ENCODE results near the gene DDX51. TPM values are rescaled to one million over a fixed set of nuclear protein-coding genes. Genes with fewer than 3 reads are reported as not detected.

DDX51 gene
- total and polyA plus RNA-seq, 2 experiments from 2014 or later = 12.4 to 18.3 TPM

DNA sequence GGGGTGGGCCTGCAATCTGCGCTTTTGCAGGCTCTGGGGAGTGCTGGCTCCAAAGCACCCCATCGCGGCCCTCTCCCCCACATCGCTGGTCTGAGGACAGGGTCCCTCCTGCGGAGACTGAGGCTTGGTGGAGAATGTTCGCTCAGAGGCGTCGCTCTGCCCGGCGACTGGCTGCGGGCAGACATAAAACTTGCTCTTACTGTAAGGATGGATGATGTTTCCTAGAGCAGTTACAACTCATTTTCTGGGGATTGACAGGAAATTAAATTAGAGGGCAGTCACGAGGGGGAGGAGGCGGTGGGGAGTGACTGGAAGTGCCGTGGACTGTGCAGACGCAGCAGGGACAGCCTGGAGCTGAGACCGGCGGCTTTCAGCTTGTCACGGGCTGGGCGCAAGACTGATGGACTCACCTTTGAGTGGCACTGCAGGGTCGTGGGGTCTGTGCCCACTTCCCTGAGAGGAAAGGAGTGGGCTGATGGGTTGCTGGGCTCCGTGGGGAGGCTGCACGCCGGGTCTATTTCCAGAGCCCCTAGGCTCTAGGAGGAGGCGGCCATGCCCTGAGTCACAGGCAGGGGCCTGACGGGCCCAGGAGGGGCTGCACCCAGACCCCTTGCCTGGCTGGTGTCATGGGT lies 32.9 kb upstream of the DDX51 start:
- no peaks in the 10 kb centered on the region; the same call in 1 of the 3 replicates for H3K9me3 Mint-ChIP-seq
- no peak overlapping the region for H3K4me2 ChIP-seq
- H3K79me2 ChIP-seq (replicated peaks; ENCODE audit: insufficient read depth) = no peaks in the 10 kb centered on the region
- H3K27me3 ChIP-seq (ENCODE audit: insufficient read depth) = no peaks in the 10 kb centered on the region
- ATAC-seq (no peak), DNase-seq (ENCODE audit: low spot score) (no peak)
- H3K27me3 Mint-ChIP-seq (ENCODE audit: insufficient read depth, low read depth, poor library complexity) = peaks cover 25% of the 10 kb centered on the region
- no peak overlapping the region for H3K27ac ChIP-seq (ENCODE audit: low read depth)
- no peaks in the 10 kb centered on the region for H3K36me3 ChIP-seq (ENCODE audit: insufficient read depth)
- H4K20me1 ChIP-seq (replicated peaks; ENCODE audit: insufficient read depth) = no peaks in the 10 kb centered on the region; the same call in 1 of the 2 replicates
- no peak overlapping the region for H3K4me3 ChIP-seq
- no peaks in the 10 kb centered on the region for H3K4me1 ChIP-seq (ENCODE audit: insufficient read depth)
- TF ChIP-seq, protein P1, sequence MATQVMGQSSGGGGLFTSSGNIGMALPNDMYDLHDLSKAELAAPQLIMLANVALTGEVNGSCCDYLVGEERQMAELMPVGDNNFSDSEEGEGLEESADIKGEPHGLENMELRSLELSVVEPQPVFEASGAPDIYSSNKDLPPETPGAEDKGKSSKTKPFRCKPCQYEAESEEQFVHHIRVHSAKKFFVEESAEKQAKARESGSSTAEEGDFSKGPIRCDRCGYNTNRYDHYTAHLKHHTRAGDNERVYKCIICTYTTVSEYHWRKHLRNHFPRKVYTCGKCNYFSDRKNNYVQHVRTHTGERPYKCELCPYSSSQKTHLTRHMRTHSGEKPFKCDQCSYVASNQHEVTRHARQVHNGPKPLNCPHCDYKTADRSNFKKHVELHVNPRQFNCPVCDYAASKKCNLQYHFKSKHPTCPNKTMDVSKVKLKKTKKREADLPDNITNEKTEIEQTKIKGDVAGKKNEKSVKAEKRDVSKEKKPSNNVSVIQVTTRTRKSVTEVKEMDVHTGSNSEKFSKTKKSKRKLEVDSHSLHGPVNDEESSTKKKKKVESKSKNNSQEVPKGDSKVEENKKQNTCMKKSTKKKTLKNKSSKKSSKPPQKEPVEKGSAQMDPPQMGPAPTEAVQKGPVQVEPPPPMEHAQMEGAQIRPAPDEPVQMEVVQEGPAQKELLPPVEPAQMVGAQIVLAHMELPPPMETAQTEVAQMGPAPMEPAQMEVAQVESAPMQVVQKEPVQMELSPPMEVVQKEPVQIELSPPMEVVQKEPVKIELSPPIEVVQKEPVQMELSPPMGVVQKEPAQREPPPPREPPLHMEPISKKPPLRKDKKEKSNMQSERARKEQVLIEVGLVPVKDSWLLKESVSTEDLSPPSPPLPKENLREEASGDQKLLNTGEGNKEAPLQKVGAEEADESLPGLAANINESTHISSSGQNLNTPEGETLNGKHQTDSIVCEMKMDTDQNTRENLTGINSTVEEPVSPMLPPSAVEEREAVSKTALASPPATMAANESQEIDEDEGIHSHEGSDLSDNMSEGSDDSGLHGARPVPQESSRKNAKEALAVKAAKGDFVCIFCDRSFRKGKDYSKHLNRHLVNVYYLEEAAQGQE (IDR thresholded peaks at IDR 0.05; ENCODE audit: unreplicated experiment) = no peak
- TF ChIP-seq NANOG (IDR thresholded peaks at IDR 0.05; ENCODE audit: borderline replicate concordance) (no peak), ZNF331 (CRISPR knock-in tag; IDR thresholded peaks at IDR 0.05; ENCODE audit: low read depth) (no peak), ZNF114 (CRISPR knock-in tag; IDR thresholded peaks at IDR 0.05) (no peak), JUNB (IDR thresholded peaks at IDR 0.05; ENCODE audit: unreplicated experiment) (no peak), CREB1 (CRISPR knock-in tag; IDR thresholded peaks at IDR 0.05; ENCODE audit: low read depth) (no peak), POLR2AphosphoS5 (IDR thresholded peaks at IDR 0.05; ENCODE audit: low read depth) (no peak), EZH2 (IDR thresholded peaks at IDR 0.05; ENCODE audit: low read depth, unreplicated experiment) (no peak), STAT1 (IDR thresholded peaks at IDR 0.05; ENCODE audit: unreplicated experiment) (no peak), EZH2phosphoT487 (IDR thresholded peaks at IDR 0.05; ENCODE audit: unreplicated experiment) (no peak)
- TF ChIP-seq, protein P2, sequence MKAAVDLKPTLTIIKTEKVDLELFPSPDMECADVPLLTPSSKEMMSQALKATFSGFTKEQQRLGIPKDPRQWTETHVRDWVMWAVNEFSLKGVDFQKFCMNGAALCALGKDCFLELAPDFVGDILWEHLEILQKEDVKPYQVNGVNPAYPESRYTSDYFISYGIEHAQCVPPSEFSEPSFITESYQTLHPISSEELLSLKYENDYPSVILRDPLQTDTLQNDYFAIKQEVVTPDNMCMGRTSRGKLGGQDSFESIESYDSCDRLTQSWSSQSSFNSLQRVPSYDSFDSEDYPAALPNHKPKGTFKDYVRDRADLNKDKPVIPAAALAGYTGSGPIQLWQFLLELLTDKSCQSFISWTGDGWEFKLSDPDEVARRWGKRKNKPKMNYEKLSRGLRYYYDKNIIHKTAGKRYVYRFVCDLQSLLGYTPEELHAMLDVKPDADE (IDR thresholded peaks at IDR 0.05) = no peak
- TF ChIP-seq, protein P3, sequence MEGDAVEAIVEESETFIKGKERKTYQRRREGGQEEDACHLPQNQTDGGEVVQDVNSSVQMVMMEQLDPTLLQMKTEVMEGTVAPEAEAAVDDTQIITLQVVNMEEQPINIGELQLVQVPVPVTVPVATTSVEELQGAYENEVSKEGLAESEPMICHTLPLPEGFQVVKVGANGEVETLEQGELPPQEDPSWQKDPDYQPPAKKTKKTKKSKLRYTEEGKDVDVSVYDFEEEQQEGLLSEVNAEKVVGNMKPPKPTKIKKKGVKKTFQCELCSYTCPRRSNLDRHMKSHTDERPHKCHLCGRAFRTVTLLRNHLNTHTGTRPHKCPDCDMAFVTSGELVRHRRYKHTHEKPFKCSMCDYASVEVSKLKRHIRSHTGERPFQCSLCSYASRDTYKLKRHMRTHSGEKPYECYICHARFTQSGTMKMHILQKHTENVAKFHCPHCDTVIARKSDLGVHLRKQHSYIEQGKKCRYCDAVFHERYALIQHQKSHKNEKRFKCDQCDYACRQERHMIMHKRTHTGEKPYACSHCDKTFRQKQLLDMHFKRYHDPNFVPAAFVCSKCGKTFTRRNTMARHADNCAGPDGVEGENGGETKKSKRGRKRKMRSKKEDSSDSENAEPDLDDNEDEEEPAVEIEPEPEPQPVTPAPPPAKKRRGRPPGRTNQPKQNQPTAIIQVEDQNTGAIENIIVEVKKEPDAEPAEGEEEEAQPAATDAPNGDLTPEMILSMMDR (conservative IDR thresholded peaks at IDR 0.05; ENCODE audit: low read depth in 2 of 2) = no peak
- TF ChIP-seq, protein P4, sequence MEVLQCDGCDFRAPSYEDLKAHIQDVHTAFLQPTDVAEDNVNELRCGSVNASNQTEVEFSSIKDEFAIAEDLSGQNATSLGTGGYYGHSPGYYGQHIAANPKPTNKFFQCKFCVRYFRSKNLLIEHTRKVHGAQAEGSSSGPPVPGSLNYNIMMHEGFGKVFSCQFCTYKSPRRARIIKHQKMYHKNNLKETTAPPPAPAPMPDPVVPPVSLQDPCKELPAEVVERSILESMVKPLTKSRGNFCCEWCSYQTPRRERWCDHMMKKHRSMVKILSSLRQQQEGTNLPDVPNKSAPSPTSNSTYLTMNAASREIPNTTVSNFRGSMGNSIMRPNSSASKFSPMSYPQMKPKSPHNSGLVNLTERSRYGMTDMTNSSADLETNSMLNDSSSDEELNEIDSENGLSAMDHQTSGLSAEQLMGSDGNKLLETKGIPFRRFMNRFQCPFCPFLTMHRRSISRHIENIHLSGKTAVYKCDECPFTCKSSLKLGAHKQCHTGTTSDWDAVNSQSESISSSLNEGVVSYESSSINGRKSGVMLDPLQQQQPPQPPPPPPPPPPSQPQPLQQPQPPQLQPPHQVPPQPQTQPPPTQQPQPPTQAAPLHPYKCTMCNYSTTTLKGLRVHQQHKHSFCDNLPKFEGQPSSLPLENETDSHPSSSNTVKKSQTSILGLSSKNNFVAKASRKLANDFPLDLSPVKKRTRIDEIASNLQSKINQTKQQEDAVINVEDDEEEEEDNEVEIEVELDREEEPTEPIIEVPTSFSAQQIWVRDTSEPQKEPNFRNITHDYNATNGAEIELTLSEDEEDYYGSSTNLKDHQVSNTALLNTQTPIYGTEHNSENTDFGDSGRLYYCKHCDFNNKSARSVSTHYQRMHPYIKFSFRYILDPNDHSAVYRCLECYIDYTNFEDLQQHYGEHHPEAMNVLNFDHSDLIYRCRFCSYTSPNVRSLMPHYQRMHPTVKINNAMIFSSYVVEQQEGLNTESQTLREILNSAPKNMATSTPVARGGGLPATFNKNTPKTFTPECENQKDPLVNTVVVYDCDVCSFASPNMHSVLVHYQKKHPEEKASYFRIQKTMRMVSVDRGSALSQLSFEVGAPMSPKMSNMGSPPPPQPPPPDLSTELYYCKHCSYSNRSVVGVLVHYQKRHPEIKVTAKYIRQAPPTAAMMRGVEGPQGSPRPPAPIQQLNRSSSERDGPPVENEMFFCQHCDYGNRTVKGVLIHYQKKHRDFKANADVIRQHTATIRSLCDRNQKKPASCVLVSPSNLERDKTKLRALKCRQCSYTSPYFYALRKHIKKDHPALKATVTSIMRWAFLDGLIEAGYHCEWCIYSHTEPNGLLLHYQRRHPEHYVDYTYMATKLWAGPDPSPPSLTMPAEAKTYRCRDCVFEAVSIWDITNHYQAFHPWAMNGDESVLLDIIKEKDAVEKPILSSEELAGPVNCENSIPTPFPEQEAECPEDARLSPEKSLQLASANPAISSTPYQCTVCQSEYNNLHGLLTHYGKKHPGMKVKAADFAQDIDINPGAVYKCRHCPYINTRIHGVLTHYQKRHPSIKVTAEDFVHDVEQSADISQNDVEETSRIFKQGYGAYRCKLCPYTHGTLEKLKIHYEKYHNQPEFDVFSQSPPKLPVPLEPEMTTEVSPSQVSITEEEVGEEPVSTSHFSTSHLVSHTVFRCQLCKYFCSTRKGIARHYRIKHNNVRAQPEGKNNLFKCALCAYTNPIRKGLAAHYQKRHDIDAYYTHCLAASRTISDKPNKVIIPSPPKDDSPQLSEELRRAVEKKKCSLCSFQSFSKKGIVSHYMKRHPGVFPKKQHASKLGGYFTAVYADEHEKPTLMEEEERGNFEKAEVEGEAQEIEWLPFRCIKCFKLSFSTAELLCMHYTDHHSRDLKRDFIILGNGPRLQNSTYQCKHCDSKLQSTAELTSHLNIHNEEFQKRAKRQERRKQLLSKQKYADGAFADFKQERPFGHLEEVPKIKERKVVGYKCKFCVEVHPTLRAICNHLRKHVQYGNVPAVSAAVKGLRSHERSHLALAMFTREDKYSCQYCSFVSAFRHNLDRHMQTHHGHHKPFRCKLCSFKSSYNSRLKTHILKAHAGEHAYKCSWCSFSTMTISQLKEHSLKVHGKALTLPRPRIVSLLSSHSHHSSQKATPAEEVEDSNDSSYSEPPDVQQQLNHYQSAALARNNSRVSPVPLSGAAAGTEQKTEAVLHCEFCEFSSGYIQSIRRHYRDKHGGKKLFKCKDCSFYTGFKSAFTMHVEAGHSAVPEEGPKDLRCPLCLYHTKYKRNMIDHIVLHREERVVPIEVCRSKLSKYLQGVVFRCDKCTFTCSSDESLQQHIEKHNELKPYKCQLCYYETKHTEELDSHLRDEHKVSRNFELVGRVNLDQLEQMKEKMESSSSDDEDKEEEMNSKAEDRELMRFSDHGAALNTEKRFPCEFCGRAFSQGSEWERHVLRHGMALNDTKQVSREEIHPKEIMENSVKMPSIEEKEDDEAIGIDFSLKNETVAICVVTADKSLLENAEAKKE (CRISPR knock-in tag; IDR thresholded peaks at IDR 0.05) = no peak
- no peak overlapping the region for H3K4me3 Mint-ChIP-seq
- no peak overlapping the region for H3K27ac Mint-ChIP-seq
- no peaks in the 10 kb centered on the region for H3K36me3 Mint-ChIP-seq (ENCODE audit: low read depth)
- no peak overlapping the region for H2AFZ ChIP-seq
- H3K9me2 ChIP-seq (ENCODE audit: insufficient read depth) = no peaks in the 10 kb centered on the region
- no peaks in the 10 kb centered on the region for H3F3A ChIP-seq (replicated peaks; ENCODE audit: low read depth)
- peaks cover 6% of the 10 kb centered on the region; the same call in 2 of the 3 replicates for H3K4me1 Mint-ChIP-seq

All from GM23338 (cell line).